SK-N-SH (cell line): ENCODE data around the gene LRRC75A. TPM values are rescaled to one million over a fixed set of nuclear protein-coding genes. Genes with fewer than 3 reads are reported as not detected.
A peak's percentile ranks its signal among the peaks of the same experiment; 100 is the strongest.

Experiments
- CTCF ChIA-PET: fragments of 300-600, 350-600 bp; formaldehyde crosslinking; extraction: SDS; loops from one replicate; lab custom pipeline; 2021; lab: Yijun Ruan, JAX
- POLR2A ChIA-PET: fragments of 350-600 bp; sonication (Branson Sonifier 250); formaldehyde crosslinking; extraction: SDS; loops from one replicate; lab custom pipeline; 2020; ENCODE audit warnings: antibody characterized with exemption, inconsistent platforms; lab: Yijun Ruan, JAX
- DNase-seq: peaks from one replicate; pipeline ENCODE4 v3.0.0; 2012
- H2AFZ ChIP-seq: fragments of 200-600 bp; sonication (generic); 2 replicates; pipeline ENCODE4 v1.8.1; 2016; ENCODE audit warnings: antibody characterized with exemption, mild to moderate bottlenecking, low read depth
- H3F3A ChIP-seq: fragments of 200-600 bp; sonication (generic); replicated peaks from 2 replicates; pipeline ENCODE3; 2016; ENCODE audit warnings: antibody characterized with exemption, mild to moderate bottlenecking; ENCODE audit not compliant: insufficient read depth
- H3K27ac ChIP-seq, 2 experiments: fragments of 200-500 bp in 1 of 2; fragments of 200-600 bp in 1 of 2; sonication (Bioruptor generic) in 1 of 2; sonication (generic), shearing (Covaris generic) in 1 of 2; 2 replicates each; pipeline versions ENCODE4 v1.5.1 to v1.6.1; 2014 to 2016; ENCODE audit warnings: low read depth in 2 of 2, inconsistent platforms in 1 of 2, low read length in 1 of 2, mild to moderate bottlenecking in 1 of 2, mixed read lengths in 1 of 2
- H3K27me3 ChIP-seq: fragments of 200-600 bp; sonication (generic), shearing (Covaris generic); 2 replicates; pipeline ENCODE4 v1.6.1; 2016; ENCODE audit warnings: mixed run types; ENCODE audit not compliant: insufficient read depth
- H3K36me3 ChIP-seq, 2 experiments: fragments of 200-500 bp in 1 of 2; fragments of 200-600 bp in 1 of 2; sonication (Bioruptor generic) in 1 of 2; sonication (generic) in 1 of 2; replicated peaks in 1 of 2; 2 replicates each; pipeline versions ENCODE3 to v1.5.1; 2014 to 2016; ENCODE audit warnings: low read length in 1 of 2, mild to moderate bottlenecking in 1 of 2; ENCODE audit not compliant: insufficient read depth in 2 of 2, control insufficient read depth in 1 of 2
- H3K4me1 ChIP-seq, 2 experiments: fragments of 200-500 bp in 1 of 2; fragments of 200-600 bp in 1 of 2; sonication (Bioruptor generic) in 1 of 2; sonication (generic), shearing (Covaris generic) in 1 of 2; 2 replicates each; pipeline versions ENCODE4 v1.5.1 to v1.6.1; 2014 to 2016; ENCODE audit warnings: low read depth in 1 of 2, low read length in 1 of 2, mixed run types in 1 of 2; ENCODE audit not compliant: insufficient read depth in 2 of 2, control insufficient read depth in 1 of 2
- H3K4me2 ChIP-seq: fragments of 200-600 bp; sonication (generic), shearing (Covaris generic); 2 replicates; pipeline ENCODE4 v1.6.1; 2017; ENCODE audit warnings: mixed run types
- H3K4me3 ChIP-seq, 2 experiments: fragments of 200-500 bp in 1 of 2; fragments of 200-600 bp in 1 of 2; sonication (Bioruptor generic) in 1 of 2; sonication (generic), shearing (Covaris generic) in 1 of 2; 2 replicates each; pipeline versions ENCODE4 v1.5.1 to v1.8.1; 2014 to 2016; ENCODE audit warnings: low read depth in 2 of 2, inconsistent platforms in 1 of 2, low read length in 1 of 2, mild to moderate bottlenecking in 1 of 2, mixed read lengths in 1 of 2, moderate library complexity in 1 of 2
- H3K79me2 ChIP-seq: fragments of 200-600 bp; sonication (generic); 2 replicates; pipeline ENCODE4 v1.8.1; 2017; ENCODE audit warnings: mild to moderate bottlenecking; ENCODE audit not compliant: insufficient read depth
- H3K9ac ChIP-seq: fragments of 200-600 bp; sonication (generic); 2 replicates; pipeline ENCODE4 v1.6.1; 2017; ENCODE audit warnings: mixed run types
- H3K9me2 ChIP-seq: fragments of 200-600 bp; sonication (generic); 2 replicates; pipeline ENCODE4 v1.6.1; 2017; ENCODE audit warnings: mixed run types
- H3K9me3 ChIP-seq: fragments of 200-600 bp; sonication (generic); 2 replicates; pipeline ENCODE4 v1.6.1; 2017; ENCODE audit warnings: mixed run types, mild to moderate bottlenecking, moderate library complexity
- H4K20me1 ChIP-seq: fragments of 200-600 bp; sonication (generic); 2 replicates; pipeline ENCODE4 v1.6.1; 2017; ENCODE audit warnings: mild to moderate bottlenecking, mixed run types; ENCODE audit not compliant: insufficient read depth
- FOXM1 ChIP-seq: IDR thresholded peaks from 2 replicates; pipeline ENCODE4 v1.4.0; 2012; ENCODE audit warnings: low read depth, mild to moderate bottlenecking
- GABPA ChIP-seq: IDR thresholded peaks from 2 replicates; pipeline ENCODE4 v1.4.0; 2012; ENCODE audit warnings: low read depth, mild to moderate bottlenecking
- JUND ChIP-seq: IDR thresholded peaks from 2 replicates; pipeline ENCODE4 v1.4.0; 2012
- MEF2A ChIP-seq: IDR thresholded peaks from 2 replicates; pipeline ENCODE4 v1.4.0; 2012; ENCODE audit warnings: low read depth, borderline replicate concordance
- MXI1 ChIP-seq: IDR thresholded peaks from 2 replicates; pipeline ENCODE4 v1.6.1; 2012; ENCODE audit warnings: mild to moderate bottlenecking, low read depth, low read length, improper control_type of control experiment
- POLR2AphosphoS5 ChIP-seq: IDR thresholded peaks from 2 replicates; pipeline ENCODE4 v1.6.1; 2012; ENCODE audit warnings: low read depth, low read length
- RAD21 ChIP-seq: IDR thresholded peaks from 2 replicates; pipeline ENCODE4 v1.6.1; 2012; ENCODE audit warnings: mild to moderate bottlenecking, low read length
- RFX5 ChIP-seq: IDR thresholded peaks from 2 replicates; pipeline ENCODE4 v1.6.1; 2012; ENCODE audit warnings: mild to moderate bottlenecking, improper control_type of control experiment, low read length
- RXRA ChIP-seq: IDR thresholded peaks from 2 replicates; pipeline ENCODE4 v1.4.0; 2012; ENCODE audit warnings: low read depth, mild to moderate bottlenecking, borderline replicate concordance
- SIN3A ChIP-seq: IDR thresholded peaks from 2 replicates; pipeline ENCODE4 v1.6.1; 2012; ENCODE audit warnings: low read depth, mild to moderate bottlenecking, low read length, moderate library complexity, borderline replicate concordance
- YY1 ChIP-seq: IDR thresholded peaks from 2 replicates; pipeline ENCODE4 v1.4.0; 2012; ENCODE audit warnings: low read depth, mild to moderate bottlenecking
- WGBS: methylation state at CpG from one replicate; pipeline ENCODE4 v1.1.6; 2017; ENCODE audit warnings: low lambda C conversion rate; 5-methylcytosine and 5-hydroxymethylcytosine counted together
- polyA plus RNA-seq, 3 experiments: library from polyadenylated mRNA; depleted of rRNA; stranded (reverse); fragments of >200 nt; gene quantifications; 2 replicates each; pipeline ENCODE4 v1.2.3, GENCODE V29; 2012
- TF ChIP-seq, protein P1 (sequence below): IDR thresholded peaks from 2 replicates; pipeline ENCODE4; 2012
- TF ChIP-seq, protein P2 (sequence below): IDR thresholded peaks from 2 replicates; pipeline ENCODE4 v1.4.0; 2012; ENCODE audit warnings: low read depth, borderline replicate concordance

Gene LRRC75A
- polyA plus RNA-seq, 1 of the 3 experiments (the other 2 are of a cell fraction), result 1.2 TPM

DNA sequence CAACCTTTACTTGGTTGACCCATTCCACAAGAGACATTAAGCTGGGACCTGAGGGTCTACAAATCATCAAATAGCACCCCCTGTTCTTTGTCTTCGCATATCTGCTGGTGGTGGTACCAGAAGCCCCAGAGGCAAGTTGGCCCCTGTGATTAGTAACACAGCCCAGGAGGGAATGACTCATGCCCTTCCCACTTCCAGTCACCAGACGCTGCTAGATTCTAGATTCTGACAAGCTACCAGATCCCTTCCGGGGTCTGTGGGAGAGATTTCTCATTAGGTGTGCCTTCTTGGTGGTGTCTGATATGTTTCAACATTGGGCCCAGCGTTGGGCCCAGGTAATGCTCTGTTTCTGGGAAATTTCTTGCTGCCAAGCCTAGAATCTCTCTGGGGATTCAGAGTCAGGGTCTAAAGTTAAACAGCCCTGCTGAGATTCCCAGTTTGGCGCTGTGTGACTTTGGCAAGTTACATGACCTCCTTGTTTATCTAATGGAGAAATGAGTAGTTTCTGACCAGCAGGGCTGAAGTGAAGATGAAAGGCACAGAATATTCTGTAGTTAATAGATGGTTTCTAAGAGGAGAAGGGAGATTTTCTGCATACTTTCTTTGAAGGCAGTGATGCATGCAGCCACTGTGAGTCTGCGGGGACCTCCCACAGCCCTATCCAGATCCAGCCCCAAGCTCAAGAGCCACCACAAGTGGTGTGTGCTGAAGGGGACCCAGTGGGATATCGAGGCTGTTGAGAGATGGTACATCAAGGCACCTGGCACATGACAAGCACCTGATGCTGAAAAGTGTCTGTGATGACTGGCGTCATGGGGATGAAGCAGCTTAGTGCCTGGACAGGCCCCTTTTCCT lies 72.7 kb downstream of the LRRC75A start (continued):
- TF ChIP-seq, protein P1, sequence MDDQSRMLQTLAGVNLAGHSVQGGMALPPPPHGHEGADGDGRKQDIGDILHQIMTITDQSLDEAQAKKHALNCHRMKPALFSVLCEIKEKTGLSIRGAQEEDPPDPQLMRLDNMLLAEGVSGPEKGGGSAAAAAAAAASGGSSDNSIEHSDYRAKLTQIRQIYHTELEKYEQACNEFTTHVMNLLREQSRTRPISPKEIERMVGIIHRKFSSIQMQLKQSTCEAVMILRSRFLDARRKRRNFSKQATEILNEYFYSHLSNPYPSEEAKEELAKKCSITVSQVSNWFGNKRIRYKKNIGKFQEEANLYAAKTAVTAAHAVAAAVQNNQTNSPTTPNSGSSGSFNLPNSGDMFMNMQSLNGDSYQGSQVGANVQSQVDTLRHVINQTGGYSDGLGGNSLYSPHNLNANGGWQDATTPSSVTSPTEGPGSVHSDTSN, result peak; percentile 79
- TF ChIP-seq MXI1 (no peak), SIN3A (no peak; the same call in 1 of the 2 replicates), RAD21 (no peak), MEF2A (no peak), GABPA (peak; percentile 44), YY1 (no peak), POLR2AphosphoS5 (no peak), JUND (peak; percentile 94), RFX5 (no peak), FOXM1 (0 out of 2 replicates have a peak, but pooled peaks have one; percentile 27), RXRA (peak; percentile 71; the same call in 1 of the 2 replicates)
- TF ChIP-seq, protein P2, sequence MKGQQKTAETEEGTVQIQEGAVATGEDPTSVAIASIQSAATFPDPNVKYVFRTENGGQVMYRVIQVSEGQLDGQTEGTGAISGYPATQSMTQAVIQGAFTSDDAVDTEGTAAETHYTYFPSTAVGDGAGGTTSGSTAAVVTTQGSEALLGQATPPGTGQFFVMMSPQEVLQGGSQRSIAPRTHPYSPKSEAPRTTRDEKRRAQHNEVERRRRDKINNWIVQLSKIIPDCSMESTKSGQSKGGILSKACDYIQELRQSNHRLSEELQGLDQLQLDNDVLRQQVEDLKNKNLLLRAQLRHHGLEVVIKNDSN, result 0 out of 2 replicates have a peak, but pooled peaks have one; percentile 41
- TF ChIP-seq, all 33 proteins: peak for 16

DNA sequence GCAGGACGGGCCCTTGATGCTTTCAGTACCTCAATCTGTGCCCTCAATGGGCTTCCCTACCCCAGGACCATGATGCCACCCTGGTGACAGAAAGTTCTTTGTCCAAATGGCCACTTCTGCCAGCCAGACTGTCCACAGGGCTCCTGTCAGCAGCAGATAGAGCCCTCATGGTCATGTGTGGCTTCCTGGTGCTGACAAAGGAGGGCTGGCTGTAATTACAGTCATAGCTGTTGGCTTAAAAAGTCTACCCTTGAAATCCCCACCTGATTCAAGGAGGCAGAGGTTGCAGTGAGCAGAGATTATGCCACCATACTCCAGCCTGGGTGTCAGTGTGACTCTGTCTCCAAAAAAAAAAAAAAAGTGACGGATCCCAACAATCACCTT lies 73.3 kb downstream of the LRRC75A start:
- 54% methylated on average over 2 of the region's 2 CpGs for WGBS
- Histone ChIP-seq H3K36me3 (no peaks in the 10 kb centered on the region), H3K9ac (peak overlapping the region; percentile 41; the same call in 1 of the 2 replicates), H3K79me2 (no peaks in the 10 kb centered on the region), H3K9me3 (no peaks in the 10 kb centered on the region), H4K20me1 (no peaks in the 10 kb centered on the region), H3K4me1 (peaks cover 26 to 35% of the 10 kb centered on the region in 2 experiments), H3K4me3 (no peak overlapping the region), H3K27ac (peak overlapping the region; percentile 78 to 98), H2AFZ (no peak overlapping the region; the same call in 1 of the 2 replicates), H3K4me2 (peak overlapping the region; percentile 83), H3K27me3 (no peaks in the 10 kb centered on the region), H3K9me2 (no peaks in the 10 kb centered on the region), H3F3A (peaks cover 34% of the 10 kb centered on the region)
- no peak for DNase-seq
- ChIA-PET POLR2A (interaction anchor here (0.6 to 1.5 kb wide), 3 partner anchors 20 to 1136 kb away, joined by 3 to 9 read pairs (median 3); no protein-coding TSS in a partner anchor), CTCF (interaction anchor here (0.6 to 2.1 kb wide), 11 partner anchors 9 to 153 kb away, joined by 3 to 8 read pairs (median 3); no protein-coding TSS in a partner anchor)
- TF ChIP-seq RFX5 (no peak), SIN3A (0 out of 2 replicates have a peak, but pooled peaks have one; percentile 6)
